HG02981 (cell line): ENCODE measurements around the gene DOP1B.
A peak's percentile ranks its signal among the peaks of the same experiment; 100 is the strongest.

Experiments used
- ATAC-seq: cut with Tn5 transposase; IDR thresholded peaks from one replicate; pipeline ENCODE4 v1.9.1; 2021; ENCODE audit warnings: mild to moderate bottlenecking, moderate library complexity; ENCODE audit not compliant: unreplicated experiment

Gene DOP1B

GRCh38 chr21:36200081-36200561 lies 43.5 kb downstream of the DOP1B start:
- ATAC-seq: no peak

GRCh38 chr21:36202726-36203602 lies 46.3 kb downstream of the DOP1B start:
- ATAC-seq: no peak

GRCh38 chr21:36203603-36203889 lies 46.9 kb downstream of the DOP1B start:
- peak; percentile 61 for ATAC-seq

GRCh38 chr21:36204980-36205379 lies 48.4 kb downstream of the DOP1B start:
- ATAC-seq: no peak

- no peak for ATAC-seq
Measured at GRCh38 chr21:36205962-36206361, 49.3 kb downstream of the DOP1B start.
